C4-2B (cell line): ENCODE results near the gene ALAS1.

Source experiments
- ZFX ChIP-seq: fragments of 450-650 bp; IDR thresholded peaks from 2 replicates; pipeline ENCODE4 v1.6.1; 2017
- TF ChIP-seq, protein P1 (sequence below): fragments of 450-650 bp; conservative IDR thresholded peaks from 2 replicates; pipeline ENCODE4 v1.5.1; 2017; ENCODE audit warnings: mild to moderate bottlenecking

DNA sequence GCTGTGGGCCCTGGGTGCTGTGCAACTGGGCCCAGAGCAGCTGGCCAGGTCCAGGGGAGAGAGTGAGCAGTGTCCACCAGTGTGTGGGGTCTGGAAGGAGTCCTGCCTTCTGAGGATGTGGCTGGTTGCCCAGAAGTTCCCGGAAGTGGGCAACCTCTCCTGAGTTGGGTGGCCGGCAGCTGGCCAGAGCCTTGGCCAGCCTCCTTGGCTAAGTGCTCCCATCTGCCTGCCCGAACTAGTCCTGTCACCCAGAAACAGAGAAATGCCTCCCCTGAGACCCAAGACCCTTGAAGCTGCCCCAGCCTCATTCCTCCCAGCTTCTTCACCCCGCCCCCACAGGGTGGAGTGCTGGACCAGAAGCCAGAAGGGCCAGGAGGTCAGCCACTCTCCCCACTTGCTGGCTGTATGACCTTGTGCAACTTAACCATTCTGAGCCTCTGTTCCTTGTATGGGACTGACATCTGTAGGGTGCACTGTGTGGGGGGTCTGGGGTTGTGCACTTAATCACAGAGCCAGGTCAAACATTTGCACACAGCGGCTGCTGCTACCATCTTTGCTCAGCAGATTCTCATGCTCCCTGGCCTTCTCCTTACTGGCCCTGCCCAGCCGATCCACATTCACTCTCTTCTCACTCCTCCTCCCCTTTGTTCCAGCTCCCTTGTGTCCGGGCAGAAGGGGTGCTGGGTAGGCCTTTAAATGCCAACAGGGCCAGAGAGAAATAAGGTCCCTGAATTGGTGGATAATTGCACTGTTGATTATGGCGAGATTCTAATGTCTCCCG is 7.5 kb upstream of the ALAS1 start:
- TF ChIP-seq, protein P1, sequence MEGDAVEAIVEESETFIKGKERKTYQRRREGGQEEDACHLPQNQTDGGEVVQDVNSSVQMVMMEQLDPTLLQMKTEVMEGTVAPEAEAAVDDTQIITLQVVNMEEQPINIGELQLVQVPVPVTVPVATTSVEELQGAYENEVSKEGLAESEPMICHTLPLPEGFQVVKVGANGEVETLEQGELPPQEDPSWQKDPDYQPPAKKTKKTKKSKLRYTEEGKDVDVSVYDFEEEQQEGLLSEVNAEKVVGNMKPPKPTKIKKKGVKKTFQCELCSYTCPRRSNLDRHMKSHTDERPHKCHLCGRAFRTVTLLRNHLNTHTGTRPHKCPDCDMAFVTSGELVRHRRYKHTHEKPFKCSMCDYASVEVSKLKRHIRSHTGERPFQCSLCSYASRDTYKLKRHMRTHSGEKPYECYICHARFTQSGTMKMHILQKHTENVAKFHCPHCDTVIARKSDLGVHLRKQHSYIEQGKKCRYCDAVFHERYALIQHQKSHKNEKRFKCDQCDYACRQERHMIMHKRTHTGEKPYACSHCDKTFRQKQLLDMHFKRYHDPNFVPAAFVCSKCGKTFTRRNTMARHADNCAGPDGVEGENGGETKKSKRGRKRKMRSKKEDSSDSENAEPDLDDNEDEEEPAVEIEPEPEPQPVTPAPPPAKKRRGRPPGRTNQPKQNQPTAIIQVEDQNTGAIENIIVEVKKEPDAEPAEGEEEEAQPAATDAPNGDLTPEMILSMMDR, result no peak
- TF ChIP-seq ZFX, result no peak
